ENCODE results near the gene NCS1. TPM values are rescaled to one million over a fixed set of nuclear protein-coding genes. Genes with fewer than 3 reads are reported as not detected.

NCS1 gene
- total and polyA plus RNA-seq, 5 donors, result 9.3 to 46.9 (median 18.1) TPM

- WGBS, result 88% methylated on average over 16 of the region's 16 CpGs
- ATAC-seq (no peak), DNase-seq (peak in 1 of 3 donors; percentile 29)
- Histone ChIP-seq H3K4me3 (ENCODE audit: low read length) (no peak overlapping the region), H3K9me3 (ENCODE audit: control insufficient read depth, low read length) (no peaks in the 10 kb centered on the region), H3K4me1 (ENCODE audit: control insufficient read depth, insufficient read depth, low read length) (no peaks in the 10 kb centered on the region), H3K27me3 (ENCODE audit: control insufficient read depth, insufficient read depth) (no peaks in the 10 kb centered on the region), H3K27ac (ENCODE audit: low read length) (no peak overlapping the region)
- intact Hi-C loops (cut with DNase I), result no loop called here
These were observed 34.4 kb downstream of the NCS1 start for GRCh38 chr9:130206579-130206978.

- Histone ChIP-seq H3K27ac (ENCODE audit: low read length) (no peak overlapping the region), H3K27me3 (ENCODE audit: control insufficient read depth, insufficient read depth) (no peaks in the 10 kb centered on the region), H3K4me3 (ENCODE audit: low read length) (no peak overlapping the region), H3K4me1 (ENCODE audit: control insufficient read depth, insufficient read depth, low read length) (no peaks in the 10 kb centered on the region), H3K9me3 (ENCODE audit: control insufficient read depth, low read length) (no peaks in the 10 kb centered on the region)
- DNase-seq (peak in 2 of 3 donors; percentile 31 to 40), ATAC-seq (no peak)
- intact Hi-C loops (cut with DNase I), result no loop called here
- WGBS, result 72% methylated on average over 17 of the region's 17 CpGs
These were observed 35.2 kb downstream of the NCS1 start for GRCh38 chr9:130207241-130207992.

GRCh38 chr9:130208600-130209347, 36.6 kb downstream of the NCS1 start:
- H3K4me1 ChIP-seq (ENCODE audit: control insufficient read depth, insufficient read depth, low read length), result no peaks in the 10 kb centered on the region
- DNase-seq, result peak in 1 of 3 donors; percentile 47
- intact Hi-C loops (cut with DNase I), result no loop called here
- 59% methylated on average over 26 of the region's 26 CpGs for WGBS
- H3K27me3 ChIP-seq (ENCODE audit: control insufficient read depth, insufficient read depth), result no peaks in the 10 kb centered on the region
- no peak for ATAC-seq
- no peak overlapping the region for H3K27ac ChIP-seq (ENCODE audit: low read length)
- H3K9me3 ChIP-seq (ENCODE audit: control insufficient read depth, low read length), result no peaks in the 10 kb centered on the region
- no peak overlapping the region for H3K4me3 ChIP-seq (ENCODE audit: low read length)

- Histone ChIP-seq H3K4me3 (ENCODE audit: low read length) (no peak overlapping the region), H3K4me1 (ENCODE audit: control insufficient read depth, insufficient read depth, low read length) (no peaks in the 10 kb centered on the region), H3K9me3 (ENCODE audit: control insufficient read depth, low read length) (no peaks in the 10 kb centered on the region), H3K27me3 (ENCODE audit: control insufficient read depth, insufficient read depth) (no peaks in the 10 kb centered on the region), H3K27ac (ENCODE audit: low read length) (no peak overlapping the region)
- intact Hi-C loops (cut with DNase I), result no loop called here
- 69% methylated on average over 14 of the region's 14 CpGs for WGBS
- ATAC-seq (no peak), DNase-seq (peak in 1 of 3 donors; percentile 27)
These were observed 37.2 kb downstream of the NCS1 start for GRCh38 chr9:130209422-130209821.

GRCh38 chr9:130211548-130212226, 39.5 kb downstream of the NCS1 start:
- intact Hi-C loops (cut with DNase I), result no loop called here
- WGBS, result 91% methylated on average over 20 of the region's 20 CpGs
- no peak overlapping the region for H3K4me3 ChIP-seq (ENCODE audit: low read length)
- H3K27me3 ChIP-seq (ENCODE audit: control insufficient read depth, insufficient read depth), result no peaks in the 10 kb centered on the region
- ATAC-seq (no peak), DNase-seq (peak in 1 of 3 donors; percentile 21)
- H3K9me3 ChIP-seq (ENCODE audit: control insufficient read depth, low read length), result no peaks in the 10 kb centered on the region
- no peak overlapping the region for H3K27ac ChIP-seq (ENCODE audit: low read length)
- H3K4me1 ChIP-seq (ENCODE audit: control insufficient read depth, insufficient read depth, low read length), result no peaks in the 10 kb centered on the region

GRCh38 chr9:130212543-130213297, 40.5 kb downstream of the NCS1 start:
- Histone ChIP-seq H3K27ac (ENCODE audit: low read length) (no peak overlapping the region), H3K4me1 (ENCODE audit: control insufficient read depth, insufficient read depth, low read length) (no peaks in the 10 kb centered on the region), H3K27me3 (ENCODE audit: control insufficient read depth, insufficient read depth) (no peaks in the 10 kb centered on the region), H3K9me3 (ENCODE audit: control insufficient read depth, low read length) (no peaks in the 10 kb centered on the region), H3K4me3 (ENCODE audit: low read length) (no peak overlapping the region)
- ATAC-seq (no peak), DNase-seq (peak in 2 of 3 donors; percentile 42 to 49)
- WGBS, result 85% methylated on average over 17 of the region's 17 CpGs
- intact Hi-C loops (cut with DNase I), result no loop called here

- WGBS, result 73% methylated on average over 19 of the region's 19 CpGs
- DNase-seq (peak in 2 of 3 donors; percentile 39 to 51), ATAC-seq (no peak)
- no peaks in the 10 kb centered on the region for H3K9me3 ChIP-seq (ENCODE audit: control insufficient read depth, low read length)
- H3K27me3 ChIP-seq (ENCODE audit: control insufficient read depth, insufficient read depth), result no peaks in the 10 kb centered on the region
- intact Hi-C loops (cut with DNase I), result loop anchor here in 1 of 4 donors (2.0 kb wide), 1 partner anchor 19 kb away; no protein-coding TSS in a partner anchor
- H3K4me3 ChIP-seq (ENCODE audit: low read length), result no peak overlapping the region
- no peak overlapping the region for H3K27ac ChIP-seq (ENCODE audit: low read length)
- H3K4me1 ChIP-seq (ENCODE audit: control insufficient read depth, insufficient read depth, low read length), result no peaks in the 10 kb centered on the region
These were observed 41.9 kb downstream of the NCS1 start for GRCh38 chr9:130213911-130214761.

- WGBS, result 71% methylated on average over 3 of the region's 3 CpGs
- intact Hi-C loops (cut with DNase I), result loop anchor here in 1 of 4 donors (2.0 kb wide), 1 partner anchor 20 kb away; no protein-coding TSS in a partner anchor
- H3K4me1 ChIP-seq (ENCODE audit: control insufficient read depth, insufficient read depth, low read length), result no peaks in the 10 kb centered on the region
- no peaks in the 10 kb centered on the region for H3K27me3 ChIP-seq (ENCODE audit: control insufficient read depth, insufficient read depth)
- ATAC-seq (no peak), DNase-seq (peak in 1 of 3 donors; percentile 24)
- no peak overlapping the region for H3K4me3 ChIP-seq (ENCODE audit: low read length)
- no peak overlapping the region for H3K27ac ChIP-seq (ENCODE audit: low read length)
- no peaks in the 10 kb centered on the region for H3K9me3 ChIP-seq (ENCODE audit: control insufficient read depth, low read length)
These were observed 42.7 kb downstream of the NCS1 start for GRCh38 chr9:130214776-130215340.

- intact Hi-C loops (cut with DNase I), result loop anchor here in 1 of 4 donors (2.0 kb wide), 1 partner anchor 21 kb away; no protein-coding TSS in a partner anchor
- no peaks in the 10 kb centered on the region for H3K9me3 ChIP-seq (ENCODE audit: control insufficient read depth, low read length)
- H3K4me3 ChIP-seq (ENCODE audit: low read length), result no peak overlapping the region
- H3K27me3 ChIP-seq (ENCODE audit: control insufficient read depth, insufficient read depth), result no peaks in the 10 kb centered on the region
- WGBS, result 85% methylated on average over 16 of the region's 16 CpGs
- peak in 2 of 3 donors; percentile 26 to 30 for DNase-seq
- no peak for ATAC-seq
- no peaks in the 10 kb centered on the region for H3K4me1 ChIP-seq (ENCODE audit: control insufficient read depth, insufficient read depth, low read length)
- no peak overlapping the region for H3K27ac ChIP-seq (ENCODE audit: low read length)
These were observed 43.3 kb downstream of the NCS1 start for GRCh38 chr9:130215341-130216119.

Measured in right cardiac atrium (tissue), 5 donors.